Left hindlimb (tissue), 1 donor: Measurements from ENCODE around the gene ERC2.

Source experiments
- DNase-seq: peaks from one replicate; pipeline ENCODE4 v3.0.0-alpha.2; 2018

The ERC2 gene

GRCh38 chr3:55655544-55655943 is 812.7 kb downstream of the ERC2 start:
- DNase-seq = no peak

- DNase-seq = no peak
Measured at GRCh38 chr3:55654123-55654760, 814.0 kb downstream of the ERC2 start.

- DNase-seq = no peak
Measured at GRCh38 chr3:55651011-55651410, 817.3 kb downstream of the ERC2 start.

- no peak for DNase-seq
Measured at GRCh38 chr3:55650011-55650410, 818.3 kb downstream of the ERC2 start.

- no peak for DNase-seq
Measured at GRCh38 chr3:55649554-55649953, 818.7 kb downstream of the ERC2 start.

GRCh38 chr3:55648591-55649318 is 819.5 kb downstream of the ERC2 start:
- no peak for DNase-seq

- DNase-seq = no peak
Measured at GRCh38 chr3:55647670-55648069, 820.6 kb downstream of the ERC2 start.

GRCh38 chr3:55647063-55647462 is 821.2 kb downstream of the ERC2 start:
- DNase-seq = no peak

- no peak for DNase-seq
Measured at GRCh38 chr3:55646121-55646520, 822.1 kb downstream of the ERC2 start.

GRCh38 chr3:55645422-55645821 is 822.8 kb downstream of the ERC2 start:
- DNase-seq = no peak

GRCh38 chr3:55643283-55643682 is 825.0 kb downstream of the ERC2 start:
- DNase-seq = no peak

GRCh38 chr3:55641964-55642363 is 826.3 kb downstream of the ERC2 start:
- no peak for DNase-seq

GRCh38 chr3:55639896-55640765 is 828.1 kb downstream of the ERC2 start:
- no peak for DNase-seq

- no peak for DNase-seq
Measured at GRCh38 chr3:55639143-55639542, 829.1 kb downstream of the ERC2 start.

- no peak for DNase-seq
Measured at GRCh38 chr3:55637906-55638638, 830.2 kb downstream of the ERC2 start.

GRCh38 chr3:55636300-55637195 is 831.7 kb downstream of the ERC2 start:
- no peak for DNase-seq

GRCh38 chr3:55634345-55634744 is 833.9 kb downstream of the ERC2 start:
- DNase-seq = no peak

GRCh38 chr3:55633333-55633732 is 834.9 kb downstream of the ERC2 start:
- no peak for DNase-seq

- DNase-seq = no peak
Measured at GRCh38 chr3:55631766-55632331, 836.4 kb downstream of the ERC2 start.

- no peak for DNase-seq
Measured at GRCh38 chr3:55630921-55631299, 837.4 kb downstream of the ERC2 start.

- no peak for DNase-seq
Measured at GRCh38 chr3:55630280-55630920, 837.9 kb downstream of the ERC2 start.
